Fibroblast of villous mesenchyme (primary cell): ENCODE measurements around the gene IRF4. TPM values are rescaled to one million over a fixed set of nuclear protein-coding genes. Genes with fewer than 3 reads are reported as not detected.
A peak's percentile ranks its signal among the peaks of the same experiment; 100 is the strongest.
"Not testable (repeated sequence)": the region's sequence is repeated elsewhere in the genome, so short reads cannot be mapped to it uniquely, and the experiment has no call there.

Source experiments
- DNase-seq: peaks from one replicate; pipeline ENCODE4 v3.0.0-alpha.2; 2010; ENCODE audit warnings: low read depth
- H3K4me3 ChIP-seq: 2 replicates; pipeline ENCODE4 v1.5.1; 2011; ENCODE audit warnings: low read depth, mild to moderate bottlenecking, low read length
- CTCF ChIP-seq: IDR thresholded peaks from 2 replicates; pipeline ENCODE4 v1.5.1; 2012; ENCODE audit warnings: low read depth, mild to moderate bottlenecking, low read length; ENCODE audit not compliant: insufficient read depth
- total RNA-seq: library from RNA; depleted of rRNA; stranded (reverse); fragments of >200 nt; gene quantifications from 2 replicates; pipeline ENCODE4 v1.2.3, GENCODE V29; 2012

Gene IRF4
- total RNA-seq, 1 donor, result under 0.01 TPM

GRCh38 chr6:373773-374724 lies 17.5 kb upstream of the IRF4 start:
- TF ChIP-seq CTCF, result peak; percentile 9
- no peak for DNase-seq
- H3K4me3 ChIP-seq, result no peak overlapping the region

- no peak for DNase-seq
- no peak overlapping the region for H3K4me3 ChIP-seq
- TF ChIP-seq CTCF, result no peak
Observed at GRCh38 chr6:374956-375355, 16.6 kb upstream of the IRF4 start.

GRCh38 chr6:376827-377640 lies 14.5 kb upstream of the IRF4 start:
- no peak for TF ChIP-seq CTCF
- no peak overlapping the region for H3K4me3 ChIP-seq
- no peak for DNase-seq

DNA sequence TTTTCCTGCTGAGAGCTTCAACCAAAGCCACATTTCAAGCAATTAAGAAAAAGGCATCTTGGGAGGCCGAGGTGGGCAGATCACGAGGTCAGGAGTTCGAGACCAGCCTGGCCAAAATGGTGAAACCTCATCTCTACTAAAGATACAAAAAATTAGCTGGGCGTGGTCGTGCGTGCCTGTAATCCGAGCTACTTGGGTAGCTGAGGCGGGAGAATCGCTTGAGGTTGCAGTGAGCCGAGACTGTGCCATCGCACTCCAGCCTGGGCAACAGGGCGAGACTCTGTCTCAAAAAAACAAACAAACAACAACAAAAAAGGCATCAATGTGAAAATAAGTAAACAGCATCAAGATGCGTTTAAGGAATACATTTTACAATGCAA lies 13.9 kb upstream of the IRF4 start:
- not testable (repeated sequence) for H3K4me3 ChIP-seq, DNase-seq

GRCh38 chr6:378090-378957 lies 13.2 kb upstream of the IRF4 start:
- TF ChIP-seq CTCF, result no peak
- no peak overlapping the region for H3K4me3 ChIP-seq
- DNase-seq, result no peak

DNA sequence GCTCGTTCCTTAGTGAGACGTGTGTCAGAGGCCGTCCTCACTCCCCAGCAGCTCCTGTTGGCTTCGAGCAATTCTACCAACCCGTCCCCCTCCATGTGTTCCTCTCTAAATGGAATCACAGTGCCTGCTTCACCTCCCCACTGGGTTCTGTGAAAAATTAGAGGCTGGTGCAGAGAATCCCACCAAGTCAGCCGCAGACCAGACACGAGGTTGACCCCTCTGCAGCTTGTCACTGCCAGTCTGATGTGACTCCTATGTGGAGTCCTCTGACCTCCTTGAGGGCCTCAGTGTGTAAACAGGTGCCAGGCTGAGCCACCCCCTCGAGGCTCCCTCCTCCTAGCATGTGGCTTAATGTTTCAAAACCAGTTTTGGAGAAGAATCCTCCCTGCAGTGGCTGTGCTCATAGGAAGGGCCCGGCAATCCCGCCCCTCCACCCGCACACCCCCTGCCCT lies 12.6 kb upstream of the IRF4 start:
- no peak for DNase-seq
- no peak for TF ChIP-seq CTCF
- H3K4me3 ChIP-seq, result no peak overlapping the region
